ENCODE measurements around the gene NEK10.
"Not testable (repeated sequence)": the region's sequence is repeated elsewhere in the genome, so short reads cannot be mapped to it uniquely, and the experiment has no call there.

DNA sequence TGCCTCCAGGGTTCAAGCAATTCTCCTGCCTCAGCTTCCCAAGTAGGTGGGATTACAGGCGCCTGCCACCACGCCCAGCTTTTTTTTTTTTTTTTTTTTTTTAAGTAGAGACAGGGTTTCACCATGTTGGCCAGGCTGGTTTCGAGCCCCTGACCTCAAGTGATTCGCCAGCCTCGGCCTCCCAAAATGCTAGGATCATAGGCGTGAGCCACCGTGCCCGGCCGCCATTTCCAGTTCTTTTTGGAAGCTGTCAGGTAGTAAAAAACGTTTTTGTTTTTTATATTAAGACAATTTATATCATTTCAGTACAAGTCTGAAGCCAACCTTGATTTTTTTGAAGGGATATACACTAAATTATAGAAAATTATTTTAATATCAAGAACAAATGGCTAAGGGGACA lies 82.7 kb downstream of the NEK10 start:
- TF ChIP-seq EZH2 (IDR thresholded peaks at IDR 0.05); POLR2AphosphoS5 (IDR thresholded peaks at IDR 0.05; ENCODE audit: borderline replicate concordance, low read depth, low read length): not testable (repeated sequence)

Measured in SK-N-MC (cell line).